HepG2 (cell line): ENCODE measurements around the gene PRTN3. TPM values are rescaled to one million over a fixed set of nuclear protein-coding genes. Genes with fewer than 3 reads are reported as not detected.

Experiments used
- ATRX ChIP-seq: sonication (generic); formaldehyde crosslinking; IDR thresholded peaks from 2 replicates; pipeline ENCODE4 v1.4.0; 2020; ENCODE audit warnings: missing genetic modification reagents, borderline replicate concordance
- BCL6 ChIP-seq: IDR thresholded peaks from 2 replicates; pipeline ENCODE4 v1.6.1; 2016; ENCODE audit warnings: missing genetic modification reagents, missing compliant biosample characterization
- CHD4 ChIP-seq: fragments of 200-600 bp; sonication (generic); IDR thresholded peaks from 2 replicates; pipeline ENCODE4 v1.7.0; 2017; ENCODE audit warnings: mild to moderate bottlenecking, low read length, borderline replicate concordance
- HNF4G ChIP-seq, 2 experiments: sonication (generic) in 1 of 2; formaldehyde crosslinking in 1 of 2; IDR thresholded peaks; 2 replicates each; pipeline versions ENCODE4 v1.4.0 to v1.6.1; 2011 to 2020; ENCODE audit warnings: borderline replicate concordance in 2 of 2, low read depth in 2 of 2, mild to moderate bottlenecking in 2 of 2, low read length in 1 of 2, missing genetic modification reagents in 1 of 2, moderate library complexity in 1 of 2
- KDM6A ChIP-seq: IDR thresholded peaks from 2 replicates; pipeline ENCODE4 v1.6.1; 2016; ENCODE audit warnings: low read depth
- KLF13 ChIP-seq: sonication (generic); formaldehyde crosslinking; IDR thresholded peaks from 2 replicates; pipeline ENCODE4 v1.4.0; 2020; ENCODE audit warnings: mild to moderate bottlenecking, missing genetic modification reagents
- NPAS2 ChIP-seq: sonication (generic); formaldehyde crosslinking; IDR thresholded peaks from 2 replicates; pipeline ENCODE4 v1.8.0; 2022; ENCODE audit warnings: mild to moderate bottlenecking, missing genetic modification reagents, borderline replicate concordance
- NR2F1 ChIP-seq, 2 experiments: fragments of 450-650 bp in 1 of 2; formaldehyde crosslinking in 1 of 2; IDR thresholded peaks; 2 replicates each; pipeline versions ENCODE4 v1.5.0 to v1.6.1; 2016 to 2020; ENCODE audit warnings: mild to moderate bottlenecking in 1 of 2, missing compliant biosample characterization in 1 of 2, missing genetic modification reagents in 1 of 2, moderate library complexity in 1 of 2
- POLR2A ChIP-seq, 2 experiments: IDR thresholded peaks; 2 replicates each; pipeline ENCODE4 v1.6.1; 2011; ENCODE audit warnings: low read depth in 2 of 2, low read length in 2 of 2, mild to moderate bottlenecking in 1 of 2, moderate library complexity in 1 of 2; ENCODE audit not compliant: insufficient read depth in 1 of 2
- PRMT3 ChIP-seq: sonication (generic); formaldehyde crosslinking; IDR thresholded peaks from 2 replicates; pipeline ENCODE4 v1.8.1; 2022; ENCODE audit warnings: low read depth, mild to moderate bottlenecking, moderate library complexity, missing genetic modification reagents, borderline replicate concordance
- SPEN ChIP-seq: sonication (generic); formaldehyde crosslinking; IDR thresholded peaks from 2 replicates; pipeline ENCODE4 v1.5.1; 2020; ENCODE audit warnings: low read depth, mild to moderate bottlenecking, missing genetic modification reagents
- TGIF2 ChIP-seq: IDR thresholded peaks from 2 replicates; pipeline ENCODE4 v1.6.1; 2016; ENCODE audit warnings: control low read depth, missing compliant biosample characterization
- TSC22D2 ChIP-seq: sonication (generic); formaldehyde crosslinking; IDR thresholded peaks from 2 replicates; pipeline ENCODE4 v1.5.1; 2020; ENCODE audit warnings: missing genetic modification reagents, mild to moderate bottlenecking, borderline replicate concordance
- ZNF263 ChIP-seq: sonication (generic); formaldehyde crosslinking; IDR thresholded peaks from 2 replicates; pipeline ENCODE4 v1.4.0; 2020; ENCODE audit warnings: missing genetic modification reagents
- ZNF350 ChIP-seq: sonication (generic); formaldehyde crosslinking; IDR thresholded peaks from 2 replicates; pipeline ENCODE4 v1.4.0; 2020; ENCODE audit warnings: mild to moderate bottlenecking, low read depth, missing genetic modification reagents, borderline replicate concordance
- ZNF44 ChIP-seq: sonication (generic); formaldehyde crosslinking; IDR thresholded peaks from 2 replicates; pipeline ENCODE4 v1.5.1; 2020; ENCODE audit warnings: mild to moderate bottlenecking, missing genetic modification reagents
- ZNF460 ChIP-seq: sonication (generic); formaldehyde crosslinking; IDR thresholded peaks from 2 replicates; pipeline ENCODE4 v1.5.1; 2020; ENCODE audit warnings: missing genetic modification reagents, mild to moderate bottlenecking, borderline replicate concordance
- ZNF772 ChIP-seq: sonication (generic); formaldehyde crosslinking; IDR thresholded peaks from 2 replicates; pipeline ENCODE4 v1.5.0; 2020; ENCODE audit warnings: mild to moderate bottlenecking, missing genetic modification reagents
- polyA plus RNA-seq, 8 experiments: library from polyadenylated mRNA; depleted of rRNA in 3 of 8; stranded (reverse) in 7 of 8; unstranded in 1 of 8; fragments of >200 nt; fragmentation: Illumina TruSeq in 4 of 8; extraction: Trizol in 4 of 8; gene quantifications; 2 replicates each; pipeline versions ENCODE4 v1.2.1 to v1.2.3, GENCODE V29; 2011 to 2016; ENCODE audit warnings: low read depth in 4 of 8, missing spikeins in 1 of 8, mixed read lengths in 1 of 8; ENCODE audit not compliant: insufficient read depth in 1 of 8
- total RNA-seq, 5 experiments: library from RNA; depleted of rRNA; stranded (reverse); fragments of >200 nt; fragmentation: Illumina TruSeq; extraction: Trizol; gene quantifications; 2 replicates each; pipeline ENCODE4 v1.2.3, GENCODE V29; 2016; ENCODE audit warnings: low read depth in 1 of 5
- TF ChIP-seq, protein P1 (sequence below): sonication (generic); formaldehyde crosslinking; IDR thresholded peaks from 2 replicates; pipeline ENCODE4 v1.5.0; 2020; ENCODE audit warnings: missing genetic modification reagents
- TF ChIP-seq, protein P2 (sequence below): sonication (generic); formaldehyde crosslinking; IDR thresholded peaks from 2 replicates; pipeline ENCODE4 v1.5.1; 2020; ENCODE audit warnings: mild to moderate bottlenecking, missing genetic modification reagents, borderline replicate concordance
- TF ChIP-seq, protein P3 (sequence below): sonication (generic); formaldehyde crosslinking; IDR thresholded peaks from 2 replicates; pipeline ENCODE4 v1.4.0; 2020; ENCODE audit warnings: missing genetic modification reagents

PRTN3 gene
- total and polyA plus RNA-seq, 2 of the 13 experiments (the other 11 are each of a cell fraction or from before 2014, with no cell fraction given) = not detected

DNA sequence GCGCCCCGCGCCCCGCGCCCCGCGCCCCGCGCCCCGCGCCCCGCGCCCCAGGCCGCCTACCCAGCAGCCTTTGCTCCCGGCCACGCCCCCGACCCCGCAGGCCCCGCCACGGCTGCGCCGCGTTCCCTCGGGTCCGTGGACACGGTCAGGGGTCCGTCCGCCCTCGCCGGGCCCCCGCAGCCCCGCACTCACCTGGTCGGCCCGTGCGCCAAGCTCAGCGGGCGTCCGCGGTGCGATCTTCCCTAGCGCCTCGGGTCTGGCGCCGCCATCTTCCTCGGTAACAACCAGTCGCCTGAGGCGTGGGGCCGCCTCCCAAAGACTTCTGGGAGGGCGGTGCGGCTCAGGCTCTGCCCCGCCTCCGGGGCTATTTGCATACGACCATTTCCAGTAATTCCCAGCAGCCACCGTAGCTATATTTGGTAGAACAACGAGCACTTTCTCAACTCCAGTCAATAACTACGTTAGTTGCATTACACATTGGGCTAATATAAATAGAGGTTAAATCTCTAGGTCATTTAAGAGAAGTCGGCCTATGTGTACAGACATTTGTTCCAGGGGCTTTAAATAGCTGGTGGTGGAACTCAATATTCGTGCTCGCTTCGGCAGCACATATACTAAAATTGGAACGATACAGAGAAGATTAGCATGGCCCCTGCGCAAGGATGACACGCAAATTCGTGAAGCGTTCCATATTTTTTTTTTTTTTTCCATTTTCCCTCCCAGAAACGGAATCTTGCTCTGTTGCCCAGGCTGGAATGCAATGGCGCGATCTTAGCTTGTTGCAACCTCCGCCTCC lies 52.3 kb downstream of the PRTN3 start, which contains the start of the genes MED16 and RNU6-9 (continued):
- no peak for TF ChIP-seq CHD4
- no peak for TF ChIP-seq KLF13 (CRISPR knock-in tag)
- TF ChIP-seq TSC22D2 (CRISPR knock-in tag) = no peak
- no peak for TF ChIP-seq NR2F1 (CRISPR knock-in tag; IDR thresholded peaks at IDR 0.05)
- TF ChIP-seq POLR2A (IDR thresholded peaks at IDR 0.05; ENCODE audit: insufficient read depth in 1 of 2, low read depth in 2 of 2, low read length in 2 of 2) = peak; percentile 78 to 84
- TF ChIP-seq HNF4G (IDR thresholded peaks at IDR 0.05; ENCODE audit: borderline replicate concordance, low read depth, low read length) = no peak
- TF ChIP-seq HNF4G (CRISPR knock-in tag; IDR thresholded peaks at IDR 0.05; ENCODE audit: borderline replicate concordance, low read depth) = no peak
- TF ChIP-seq ATRX (CRISPR knock-in tag) = no peak
- TF ChIP-seq, protein P1, sequence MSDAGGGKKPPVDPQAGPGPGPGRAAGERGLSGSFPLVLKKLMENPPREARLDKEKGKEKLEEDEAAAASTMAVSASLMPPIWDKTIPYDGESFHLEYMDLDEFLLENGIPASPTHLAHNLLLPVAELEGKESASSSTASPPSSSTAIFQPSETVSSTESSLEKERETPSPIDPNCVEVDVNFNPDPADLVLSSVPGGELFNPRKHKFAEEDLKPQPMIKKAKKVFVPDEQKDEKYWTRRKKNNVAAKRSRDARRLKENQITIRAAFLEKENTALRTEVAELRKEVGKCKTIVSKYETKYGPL (CRISPR knock-in tag) = peak; percentile 18; the same call in 1 of the 2 replicates
- peak; percentile 77 for TF ChIP-seq SPEN (CRISPR knock-in tag)
- peak; percentile 29; the same call in 1 of the 2 replicates for TF ChIP-seq ZNF350 (CRISPR knock-in tag)
- peak; percentile 67; the same call in 1 of the 2 replicates for TF ChIP-seq ZNF772
- no peak for TF ChIP-seq KDM6A (CRISPR knock-in tag)
- TF ChIP-seq BCL6 = peak; percentile 37; the same call in 1 of the 2 replicates
- TF ChIP-seq ZNF44 (CRISPR knock-in tag) = no peak
- TF ChIP-seq, protein P2, sequence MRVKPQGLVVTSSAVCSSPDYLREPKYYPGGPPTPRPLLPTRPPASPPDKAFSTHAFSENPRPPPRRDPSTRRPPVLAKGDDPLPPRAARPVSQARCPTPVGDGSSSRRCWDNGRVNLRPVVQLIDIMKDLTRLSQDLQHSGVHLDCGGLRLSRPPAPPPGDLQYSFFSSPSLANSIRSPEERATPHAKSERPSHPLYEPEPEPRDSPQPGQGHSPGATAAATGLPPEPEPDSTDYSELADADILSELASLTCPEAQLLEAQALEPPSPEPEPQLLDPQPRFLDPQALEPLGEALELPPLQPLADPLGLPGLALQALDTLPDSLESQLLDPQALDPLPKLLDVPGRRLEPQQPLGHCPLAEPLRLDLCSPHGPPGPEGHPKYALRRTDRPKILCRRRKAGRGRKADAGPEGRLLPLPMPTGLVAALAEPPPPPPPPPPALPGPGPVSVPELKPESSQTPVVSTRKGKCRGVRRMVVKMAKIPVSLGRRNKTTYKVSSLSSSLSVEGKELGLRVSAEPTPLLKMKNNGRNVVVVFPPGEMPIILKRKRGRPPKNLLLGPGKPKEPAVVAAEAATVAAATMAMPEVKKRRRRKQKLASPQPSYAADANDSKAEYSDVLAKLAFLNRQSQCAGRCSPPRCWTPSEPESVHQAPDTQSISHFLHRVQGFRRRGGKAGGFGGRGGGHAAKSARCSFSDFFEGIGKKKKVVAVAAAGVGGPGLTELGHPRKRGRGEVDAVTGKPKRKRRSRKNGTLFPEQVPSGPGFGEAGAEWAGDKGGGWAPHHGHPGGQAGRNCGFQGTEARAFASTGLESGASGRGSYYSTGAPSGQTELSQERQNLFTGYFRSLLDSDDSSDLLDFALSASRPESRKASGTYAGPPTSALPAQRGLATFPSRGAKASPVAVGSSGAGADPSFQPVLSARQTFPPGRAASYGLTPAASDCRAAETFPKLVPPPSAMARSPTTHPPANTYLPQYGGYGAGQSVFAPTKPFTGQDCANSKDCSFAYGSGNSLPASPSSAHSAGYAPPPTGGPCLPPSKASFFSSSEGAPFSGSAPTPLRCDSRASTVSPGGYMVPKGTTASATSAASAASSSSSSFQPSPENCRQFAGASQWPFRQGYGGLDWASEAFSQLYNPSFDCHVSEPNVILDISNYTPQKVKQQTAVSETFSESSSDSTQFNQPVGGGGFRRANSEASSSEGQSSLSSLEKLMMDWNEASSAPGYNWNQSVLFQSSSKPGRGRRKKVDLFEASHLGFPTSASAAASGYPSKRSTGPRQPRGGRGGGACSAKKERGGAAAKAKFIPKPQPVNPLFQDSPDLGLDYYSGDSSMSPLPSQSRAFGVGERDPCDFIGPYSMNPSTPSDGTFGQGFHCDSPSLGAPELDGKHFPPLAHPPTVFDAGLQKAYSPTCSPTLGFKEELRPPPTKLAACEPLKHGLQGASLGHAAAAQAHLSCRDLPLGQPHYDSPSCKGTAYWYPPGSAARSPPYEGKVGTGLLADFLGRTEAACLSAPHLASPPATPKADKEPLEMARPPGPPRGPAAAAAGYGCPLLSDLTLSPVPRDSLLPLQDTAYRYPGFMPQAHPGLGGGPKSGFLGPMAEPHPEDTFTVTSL (CRISPR knock-in tag) = no peak
- TF ChIP-seq ZNF263 (CRISPR knock-in tag) = 0 out of 2 replicates have a peak, but pooled peaks have one; percentile 21
- TF ChIP-seq, protein P3, sequence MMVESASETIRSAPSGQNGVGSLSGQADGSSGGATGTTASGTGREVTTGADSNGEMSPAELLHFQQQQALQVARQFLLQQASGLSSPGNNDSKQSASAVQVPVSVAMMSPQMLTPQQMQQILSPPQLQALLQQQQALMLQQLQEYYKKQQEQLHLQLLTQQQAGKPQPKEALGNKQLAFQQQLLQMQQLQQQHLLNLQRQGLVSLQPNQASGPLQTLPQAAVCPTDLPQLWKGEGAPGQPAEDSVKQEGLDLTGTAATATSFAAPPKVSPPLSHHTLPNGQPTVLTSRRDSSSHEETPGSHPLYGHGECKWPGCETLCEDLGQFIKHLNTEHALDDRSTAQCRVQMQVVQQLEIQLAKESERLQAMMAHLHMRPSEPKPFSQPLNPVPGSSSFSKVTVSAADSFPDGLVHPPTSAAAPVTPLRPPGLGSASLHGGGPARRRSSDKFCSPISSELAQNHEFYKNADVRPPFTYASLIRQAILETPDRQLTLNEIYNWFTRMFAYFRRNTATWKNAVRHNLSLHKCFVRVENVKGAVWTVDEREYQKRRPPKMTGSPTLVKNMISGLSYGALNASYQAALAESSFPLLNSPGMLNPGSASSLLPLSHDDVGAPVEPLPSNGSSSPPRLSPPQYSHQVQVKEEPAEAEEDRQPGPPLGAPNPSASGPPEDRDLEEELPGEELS = peak; percentile 39; the same call in 1 of the 2 replicates
- TF ChIP-seq ZNF460 = no peak
- peak; percentile 50; the same call in 1 of the 2 replicates for TF ChIP-seq TGIF2 (CRISPR knock-in tag)
- TF ChIP-seq PRMT3 (CRISPR knock-in tag) = no peak
- TF ChIP-seq NPAS2 (CRISPR knock-in tag) = no peak
